Measurements from ENCODE around the gene SLC16A11.

The SLC16A11 gene

GRCh38 chr17:7024402-7024785 is 19.5 kb downstream of the SLC16A11 start:
- FAIRE-seq, result no peak

- no peak for FAIRE-seq
Measured at GRCh38 chr17:7023576-7024401, 20.1 kb downstream of the SLC16A11 start.

GRCh38 chr17:7022781-7023571 is 20.9 kb downstream of the SLC16A11 start, which contains the start of gene BCL6B:
Gene BCL6B, plus strand, starts transcription at chr17:7023050. Its CDS starts 622 bp downstream, at chr17:7023672.
- FAIRE-seq, result no peak

GRCh38 chr17:7021993-7022778 is 21.7 kb downstream of the SLC16A11 start:
- FAIRE-seq, result no peak

GRCh38 chr17:7020894-7021664 is 22.8 kb downstream of the SLC16A11 start:
- FAIRE-seq, result no peak

- no peak for FAIRE-seq
Measured at GRCh38 chr17:7019839-7020519, 23.9 kb downstream of the SLC16A11 start.

- no peak for FAIRE-seq
Measured at GRCh38 chr17:7019367-7019766, 24.5 kb downstream of the SLC16A11 start.

GRCh38 chr17:7018331-7018964 is 25.4 kb downstream of the SLC16A11 start:
- FAIRE-seq, result no peak

GRCh38 chr17:7017827-7018200 is 26.1 kb downstream of the SLC16A11 start:
- no peak for FAIRE-seq

GRCh38 chr17:7016886-7017826 is 26.7 kb downstream of the SLC16A11 start:
- no peak for FAIRE-seq

- no peak for FAIRE-seq
Measured at GRCh38 chr17:7016418-7016817, 27.5 kb downstream of the SLC16A11 start.

- no peak for FAIRE-seq
Measured at GRCh38 chr17:7014995-7015958, 28.6 kb downstream of the SLC16A11 start.

GRCh38 chr17:7014261-7014994 is 29.5 kb downstream of the SLC16A11 start:
- FAIRE-seq, result no peak

GRCh38 chr17:7011942-7012254 is 32.0 kb downstream of the SLC16A11 start:
- no peak for FAIRE-seq

- FAIRE-seq, result no peak
Measured at GRCh38 chr17:7011415-7011814, 32.5 kb downstream of the SLC16A11 start.

- no peak for FAIRE-seq
Measured at GRCh38 chr17:7010523-7010922, 33.4 kb downstream of the SLC16A11 start.

- no peak for FAIRE-seq
Measured at GRCh38 chr17:7007143-7007542, 36.7 kb downstream of the SLC16A11 start.

- no peak for FAIRE-seq
Measured at GRCh38 chr17:7005716-7006115, 38.2 kb downstream of the SLC16A11 start.
